PFSK-1 (cell line): ENCODE measurements around the gene MSANTD1.

Experiments
- FOXP2 ChIP-seq: optimal IDR thresholded peaks from 2 replicates; pipeline ENCODE3; 2011; ENCODE audit warnings: borderline replicate concordance, control low read depth, inconsistent platforms; ENCODE audit not compliant: insufficient read depth; ENCODE audit errors: extremely low read length, extremely low read depth
- POLR2AphosphoS5 ChIP-seq: IDR thresholded peaks from 2 replicates; pipeline ENCODE4 v1.6.1; 2012; ENCODE audit warnings: low read depth, mild to moderate bottlenecking, control low read depth, low read length, moderate library complexity
- SIN3A ChIP-seq: IDR thresholded peaks from 2 replicates; pipeline ENCODE4 v1.6.1; 2012; ENCODE audit warnings: mild to moderate bottlenecking, low read length, moderate library complexity, borderline replicate concordance; ENCODE audit not compliant: insufficient read depth
- TAF1 ChIP-seq: IDR thresholded peaks from 2 replicates; pipeline ENCODE4 v1.6.1; 2012; ENCODE audit warnings: low read length, control low read depth, borderline replicate concordance; ENCODE audit not compliant: insufficient read depth
- TF ChIP-seq, protein P1 (sequence below), 2 experiments: IDR thresholded peaks; 2 replicates each; pipeline versions ENCODE4 v1.6.1 to v1.8.0; 2011 to 2012; ENCODE audit warnings: low read depth in 2 of 2, low read length in 2 of 2, control low read depth in 1 of 2, inconsistent platforms in 1 of 2, mild to moderate bottlenecking in 1 of 2, moderate library complexity in 1 of 2; ENCODE audit not compliant: insufficient read depth in 1 of 2

MSANTD1 gene

GRCh38 chr4:3261411-3262207, 12.7 kb downstream of the MSANTD1 start:
- TF ChIP-seq TAF1: no peak
- TF ChIP-seq POLR2AphosphoS5: no peak
- TF ChIP-seq SIN3A: no peak
- no peak for TF ChIP-seq FOXP2
- TF ChIP-seq, protein P1, sequence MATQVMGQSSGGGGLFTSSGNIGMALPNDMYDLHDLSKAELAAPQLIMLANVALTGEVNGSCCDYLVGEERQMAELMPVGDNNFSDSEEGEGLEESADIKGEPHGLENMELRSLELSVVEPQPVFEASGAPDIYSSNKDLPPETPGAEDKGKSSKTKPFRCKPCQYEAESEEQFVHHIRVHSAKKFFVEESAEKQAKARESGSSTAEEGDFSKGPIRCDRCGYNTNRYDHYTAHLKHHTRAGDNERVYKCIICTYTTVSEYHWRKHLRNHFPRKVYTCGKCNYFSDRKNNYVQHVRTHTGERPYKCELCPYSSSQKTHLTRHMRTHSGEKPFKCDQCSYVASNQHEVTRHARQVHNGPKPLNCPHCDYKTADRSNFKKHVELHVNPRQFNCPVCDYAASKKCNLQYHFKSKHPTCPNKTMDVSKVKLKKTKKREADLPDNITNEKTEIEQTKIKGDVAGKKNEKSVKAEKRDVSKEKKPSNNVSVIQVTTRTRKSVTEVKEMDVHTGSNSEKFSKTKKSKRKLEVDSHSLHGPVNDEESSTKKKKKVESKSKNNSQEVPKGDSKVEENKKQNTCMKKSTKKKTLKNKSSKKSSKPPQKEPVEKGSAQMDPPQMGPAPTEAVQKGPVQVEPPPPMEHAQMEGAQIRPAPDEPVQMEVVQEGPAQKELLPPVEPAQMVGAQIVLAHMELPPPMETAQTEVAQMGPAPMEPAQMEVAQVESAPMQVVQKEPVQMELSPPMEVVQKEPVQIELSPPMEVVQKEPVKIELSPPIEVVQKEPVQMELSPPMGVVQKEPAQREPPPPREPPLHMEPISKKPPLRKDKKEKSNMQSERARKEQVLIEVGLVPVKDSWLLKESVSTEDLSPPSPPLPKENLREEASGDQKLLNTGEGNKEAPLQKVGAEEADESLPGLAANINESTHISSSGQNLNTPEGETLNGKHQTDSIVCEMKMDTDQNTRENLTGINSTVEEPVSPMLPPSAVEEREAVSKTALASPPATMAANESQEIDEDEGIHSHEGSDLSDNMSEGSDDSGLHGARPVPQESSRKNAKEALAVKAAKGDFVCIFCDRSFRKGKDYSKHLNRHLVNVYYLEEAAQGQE (IDR thresholded peaks at IDR 0.05; ENCODE audit: insufficient read depth in 1 of 2, low read depth in 2 of 2, low read length in 2 of 2): no peak

DNA sequence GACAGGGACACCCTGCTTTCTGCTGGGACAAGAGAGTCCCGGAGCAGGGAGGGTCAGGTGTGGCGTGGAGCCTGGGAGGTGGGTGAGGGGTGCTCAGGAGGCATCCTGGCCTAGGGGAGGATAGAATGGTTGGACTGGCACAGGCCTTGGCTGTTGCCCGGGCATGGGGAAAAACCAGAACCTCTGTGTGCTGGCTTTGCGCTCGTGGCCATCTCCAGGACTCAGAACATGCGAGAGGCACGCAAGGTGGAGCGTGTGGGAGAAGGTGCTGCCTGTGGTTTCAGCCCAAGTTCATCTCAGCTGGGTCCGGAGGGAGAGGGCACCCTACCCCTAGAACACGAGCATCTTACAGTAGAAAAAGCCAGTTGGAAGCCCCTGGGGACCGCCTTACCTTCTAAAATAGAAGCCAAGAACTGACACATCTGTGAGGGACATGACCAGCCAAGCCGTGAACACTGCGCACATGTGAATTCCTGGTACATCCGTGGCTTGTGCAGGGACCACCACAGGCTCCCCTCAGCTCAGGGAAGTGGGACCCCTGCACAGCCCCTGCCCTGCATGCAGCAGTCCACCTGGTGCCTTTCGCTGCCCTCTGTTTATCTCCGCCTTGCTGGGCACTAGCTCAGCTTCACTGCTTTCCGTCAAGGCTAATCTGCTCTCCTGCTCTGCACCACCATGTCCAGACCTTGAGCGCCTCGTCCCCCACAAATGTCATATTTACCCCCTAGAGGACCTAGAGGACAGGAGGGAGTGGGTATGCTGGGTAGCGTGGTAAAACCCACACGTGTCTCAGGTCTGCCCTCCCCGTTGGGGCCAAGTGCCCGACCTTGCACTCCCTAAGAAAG, 13.5 kb downstream of the MSANTD1 start:
- TF ChIP-seq, protein P1 (IDR thresholded peaks at IDR 0.05; ENCODE audit: insufficient read depth in 1 of 2, low read depth in 2 of 2, low read length in 2 of 2): no peak
- TF ChIP-seq TAF1 (no peak), FOXP2 (no peak), SIN3A (no peak), POLR2AphosphoS5 (no peak)

- TF ChIP-seq POLR2AphosphoS5 (no peak), SIN3A (no peak), FOXP2 (no peak), TAF1 (no peak)
- TF ChIP-seq, protein P1 (IDR thresholded peaks at IDR 0.05; ENCODE audit: insufficient read depth in 1 of 2, low read depth in 2 of 2, low read length in 2 of 2): no peak
These were observed 14.3 kb downstream of the MSANTD1 start for GRCh38 chr4:3263053-3263875.

DNA sequence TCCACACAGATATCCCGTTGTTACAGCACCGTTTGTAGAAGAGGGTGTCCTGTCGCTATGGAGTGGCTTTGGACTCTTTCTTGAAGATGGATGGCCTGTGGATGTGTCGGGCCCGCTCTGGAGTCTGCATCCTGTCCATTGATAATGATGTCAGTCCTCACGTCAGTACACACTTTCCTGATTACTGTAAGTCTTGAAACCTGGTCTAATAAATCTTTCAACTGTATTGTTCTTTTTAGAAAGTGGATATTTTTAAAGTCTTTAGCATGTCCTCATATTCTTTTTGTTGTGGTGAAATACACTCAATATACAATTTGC, 14.9 kb downstream of the MSANTD1 start:
- TF ChIP-seq TAF1 (no peak), FOXP2 (no peak), SIN3A (no peak), POLR2AphosphoS5 (no peak)
- TF ChIP-seq, protein P1 (IDR thresholded peaks at IDR 0.05; ENCODE audit: insufficient read depth in 1 of 2, low read depth in 2 of 2, low read length in 2 of 2): no peak
